COLO668 (cell line): ENCODE data around the gene INO80C.

ENCODE experiments used
- DNase-seq: peaks from one replicate; lab custom pipeline; 2025; ENCODE audit not compliant: unreplicated experiment; lab: John Stamatoyannopoulos, UW

Gene INO80C

DNA sequence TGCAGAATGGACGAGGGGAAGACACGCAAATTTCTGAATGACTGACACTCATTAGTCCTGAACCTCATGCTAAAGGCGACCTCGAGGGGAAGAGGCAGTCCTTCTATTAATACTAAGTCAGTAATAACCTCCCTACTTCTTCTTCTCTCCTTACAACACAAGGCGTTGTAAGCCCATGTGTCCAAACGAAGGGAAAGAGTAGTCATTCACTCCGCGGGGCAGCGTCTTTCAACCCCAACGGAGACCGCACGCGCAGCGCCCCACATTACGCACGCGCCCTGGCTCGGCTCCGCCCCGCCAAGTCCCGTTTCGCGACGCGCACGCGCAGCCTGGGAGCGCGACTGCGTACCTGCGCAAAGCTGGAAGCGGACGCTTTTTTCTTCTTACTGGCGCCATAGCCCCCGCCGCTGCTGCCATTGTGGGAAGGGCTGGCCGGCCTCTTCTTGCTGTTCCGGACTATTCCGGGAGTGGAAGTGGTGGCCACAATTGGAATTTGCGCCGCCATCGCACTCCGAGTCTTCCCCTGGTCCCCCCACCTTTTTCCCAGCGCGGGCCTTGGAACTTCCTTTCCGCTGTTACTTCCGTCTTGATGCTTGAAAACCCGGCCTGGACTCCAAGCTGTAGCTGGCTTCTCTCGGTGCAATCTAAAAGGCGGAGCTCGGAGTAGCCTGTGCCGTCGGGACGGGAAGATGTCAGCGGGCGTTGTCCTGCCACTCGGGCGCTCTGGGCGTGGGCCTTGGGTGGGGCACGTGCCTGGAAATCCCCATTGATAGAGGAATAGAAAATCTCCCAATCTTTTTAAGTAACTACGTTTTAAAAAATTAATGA lies at the start of gene INO80C:
INO80C (minus strand) TSS at position 591 of the 828 bp plus-strand sequence; CDS start at position 505, 86 bp downstream.
- DNase-seq: peak; percentile 98

DNA sequence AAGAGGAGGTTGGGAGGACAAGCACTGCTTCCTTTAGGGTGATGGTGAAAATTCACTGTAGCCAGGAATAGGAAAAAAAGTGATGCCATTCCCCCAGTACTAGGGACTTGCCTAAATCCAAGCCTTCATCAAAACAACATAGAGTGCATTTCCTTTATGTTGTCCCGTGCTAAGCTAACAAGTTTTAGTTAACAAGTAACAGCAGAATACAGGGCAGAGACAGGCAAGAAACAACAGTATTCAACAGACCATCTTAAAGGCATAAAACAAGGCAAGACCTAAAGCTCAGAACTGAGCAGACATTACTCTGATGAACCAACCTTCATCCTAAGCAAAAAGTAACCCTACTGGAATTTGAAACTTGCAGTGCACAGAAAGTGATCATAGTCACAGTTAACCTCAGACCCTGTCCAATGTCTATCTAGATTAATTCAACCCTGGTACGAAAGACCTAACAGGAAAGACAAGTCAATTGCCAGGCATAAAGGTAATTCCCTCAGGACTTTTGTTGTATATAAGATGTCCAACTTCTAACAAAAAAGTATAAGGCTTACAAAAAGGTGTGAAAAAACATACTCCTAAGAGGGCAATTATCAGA lies 49.3 kb upstream of the INO80C start:
- no peak for DNase-seq

GRCh38 chr18:35542356-35542755 lies 44.6 kb upstream of the INO80C start:
- no peak for DNase-seq

DNA sequence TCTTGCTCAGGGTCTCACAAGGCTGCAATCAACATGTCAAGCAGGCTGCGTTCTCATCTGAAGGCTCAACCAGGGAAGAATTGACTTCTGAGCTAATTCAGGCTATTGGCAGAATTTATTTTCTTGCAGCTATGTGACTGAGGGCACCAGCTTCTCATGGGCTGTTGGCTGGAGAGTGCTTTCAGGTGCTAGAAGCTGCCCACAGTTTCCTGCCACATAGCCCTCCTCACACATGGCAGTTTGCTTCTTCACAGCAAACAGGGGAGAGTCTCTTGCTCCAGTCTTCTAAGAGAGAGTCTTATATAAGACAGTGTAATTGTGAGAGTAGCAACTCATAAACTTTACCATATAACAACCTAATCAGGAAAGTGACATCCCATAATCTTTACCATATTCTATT lies 37.5 kb upstream of the INO80C start:
- no peak for DNase-seq

- DNase-seq: no peak
Observed at GRCh38 chr18:35533916-35534405, 36.2 kb upstream of the INO80C start.

- DNase-seq: no peak
Observed at GRCh38 chr18:35528749-35529274, 31.1 kb upstream of the INO80C start.

- DNase-seq: peak; percentile 31
Observed at GRCh38 chr18:35526495-35527059, 28.8 kb upstream of the INO80C start.

- DNase-seq: no peak
Observed at GRCh38 chr18:35525795-35526494, 28.2 kb upstream of the INO80C start.

DNA sequence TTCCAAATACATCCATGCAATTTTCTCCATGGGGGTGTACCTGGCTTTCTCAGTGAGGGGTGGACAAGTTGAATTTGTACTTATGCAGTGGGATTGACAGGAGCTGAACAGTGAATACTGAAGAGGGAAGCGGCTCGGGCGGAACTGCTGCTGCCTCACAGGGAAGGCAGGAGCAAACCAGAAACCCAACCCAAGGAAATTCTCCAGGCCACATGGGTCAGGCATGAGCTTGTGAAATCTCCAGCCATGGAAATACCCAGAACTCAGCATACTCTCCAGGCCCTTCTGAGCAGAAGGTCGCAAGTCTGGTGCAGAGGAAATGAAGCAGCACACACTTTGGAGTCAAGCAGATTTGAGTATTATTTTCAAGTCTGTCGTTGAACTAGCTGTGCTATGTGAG lies 26.5 kb upstream of the INO80C start:
- DNase-seq: no peak

- DNase-seq: peak; percentile 37
Observed at GRCh38 chr18:35522130-35522959, 24.6 kb upstream of the INO80C start.

DNA sequence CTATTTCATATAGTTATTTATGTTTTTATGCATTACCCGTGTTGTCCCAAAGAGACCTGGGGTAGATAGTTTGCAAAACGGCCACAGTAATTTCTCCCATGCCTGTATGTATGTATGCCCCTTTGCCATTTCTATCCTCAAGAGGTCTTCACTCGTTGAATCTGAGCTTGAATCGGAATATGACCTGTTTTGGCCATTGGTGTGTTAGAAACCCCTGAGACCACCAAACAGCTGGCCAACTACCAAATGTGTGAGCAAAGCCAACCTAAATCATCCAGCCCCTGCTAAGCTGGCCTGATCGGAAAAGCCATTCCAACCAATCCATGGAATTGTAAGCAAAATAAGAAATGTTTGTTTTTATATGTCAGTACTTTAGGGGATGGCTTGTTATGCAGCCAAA lies 23.4 kb upstream of the INO80C start:
- no peak for DNase-seq

DNA sequence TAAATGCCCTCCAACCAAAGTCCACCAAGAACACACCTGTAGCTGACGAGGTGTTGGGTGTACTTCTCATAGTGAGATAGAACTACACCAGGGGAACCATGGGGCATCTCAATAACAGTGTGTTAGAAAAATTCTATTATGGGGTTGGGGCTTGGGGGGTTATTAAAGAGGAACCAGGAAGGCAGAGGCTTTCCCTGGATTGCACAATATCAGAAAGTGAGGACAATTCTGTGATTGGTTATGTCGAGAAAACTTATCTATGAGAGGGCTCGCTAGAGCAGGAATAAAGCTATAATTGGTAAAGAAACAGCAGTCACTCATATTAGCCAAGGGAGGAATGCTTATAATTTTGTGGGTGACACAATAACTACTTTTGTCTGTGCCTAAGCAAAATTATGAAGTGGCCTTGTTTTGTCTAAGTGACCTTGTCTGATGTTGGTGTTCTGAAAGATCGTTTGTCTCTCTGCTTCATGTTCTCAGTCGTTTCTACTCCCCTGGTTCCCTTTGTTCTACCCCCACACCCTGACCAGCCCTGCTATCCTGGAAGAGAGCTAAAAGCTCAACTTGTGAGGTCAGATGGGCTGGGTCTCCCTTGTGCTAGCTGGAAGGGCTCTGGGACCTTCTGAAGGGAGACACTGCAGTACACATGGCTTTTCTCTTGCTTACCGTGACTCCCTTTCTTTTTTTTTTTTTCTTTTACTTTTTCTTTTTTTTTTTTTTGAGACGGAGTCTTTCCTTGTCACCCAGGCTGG lies 21.6 kb upstream of the INO80C start:
- no peak for DNase-seq

DNA sequence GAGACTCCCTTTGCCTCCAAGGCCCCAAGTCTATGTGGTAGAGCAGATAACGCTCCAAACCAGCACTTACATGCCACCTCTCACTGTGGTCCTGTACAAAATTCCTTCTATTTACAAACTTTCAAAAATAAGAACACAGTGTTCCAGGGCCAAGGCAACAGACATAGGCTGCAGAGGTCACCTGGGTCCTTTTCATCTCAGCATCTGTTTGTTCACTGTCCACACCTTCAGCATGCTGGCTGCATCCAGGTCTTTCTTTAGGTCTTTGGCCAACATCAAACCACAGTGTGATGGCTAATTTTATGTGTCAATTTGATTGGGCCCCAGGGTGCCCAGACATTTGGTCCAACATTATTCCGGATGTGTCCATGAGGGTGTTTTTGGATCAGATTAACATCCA lies 20.0 kb upstream of the INO80C start:
- DNase-seq: no peak

DNA sequence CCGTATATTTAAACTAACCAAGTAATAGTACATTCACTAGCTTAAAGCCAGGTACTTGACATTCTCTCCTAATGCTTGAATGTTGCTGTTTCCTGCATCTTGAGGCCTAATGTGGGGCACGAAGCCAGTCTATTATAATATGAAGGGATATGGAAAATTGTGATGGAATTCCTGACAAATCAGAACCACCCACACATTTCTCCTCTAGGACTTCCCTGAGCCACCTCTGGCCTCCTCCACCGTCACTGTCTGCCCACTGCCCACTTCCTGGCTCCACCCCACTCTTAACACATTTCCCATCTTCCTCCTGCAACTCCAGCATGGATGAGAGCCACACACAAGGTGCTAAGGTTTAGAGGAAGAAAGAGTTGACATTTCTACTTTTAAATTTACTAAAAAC lies 19.0 kb upstream of the INO80C start:
- no peak for DNase-seq

DNA sequence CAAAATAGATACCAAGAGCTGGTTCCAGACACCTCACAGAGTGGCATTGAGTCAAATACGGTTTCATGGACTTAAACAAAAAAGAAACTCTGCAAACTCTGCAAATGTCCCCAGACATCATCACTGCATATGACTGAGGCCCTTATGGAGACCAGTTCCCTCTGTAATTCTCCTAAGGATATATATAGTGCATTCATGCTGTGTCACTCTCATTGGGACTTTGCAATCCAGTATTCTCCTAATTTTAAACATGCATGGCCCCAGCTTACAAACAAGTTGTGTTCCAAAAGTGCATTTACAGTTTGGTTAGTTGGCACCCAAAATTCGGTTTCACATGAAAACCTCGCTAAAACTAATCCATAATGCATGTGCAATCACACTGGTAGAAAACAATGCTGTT lies 18.6 kb upstream of the INO80C start:
- DNase-seq: no peak

DNA sequence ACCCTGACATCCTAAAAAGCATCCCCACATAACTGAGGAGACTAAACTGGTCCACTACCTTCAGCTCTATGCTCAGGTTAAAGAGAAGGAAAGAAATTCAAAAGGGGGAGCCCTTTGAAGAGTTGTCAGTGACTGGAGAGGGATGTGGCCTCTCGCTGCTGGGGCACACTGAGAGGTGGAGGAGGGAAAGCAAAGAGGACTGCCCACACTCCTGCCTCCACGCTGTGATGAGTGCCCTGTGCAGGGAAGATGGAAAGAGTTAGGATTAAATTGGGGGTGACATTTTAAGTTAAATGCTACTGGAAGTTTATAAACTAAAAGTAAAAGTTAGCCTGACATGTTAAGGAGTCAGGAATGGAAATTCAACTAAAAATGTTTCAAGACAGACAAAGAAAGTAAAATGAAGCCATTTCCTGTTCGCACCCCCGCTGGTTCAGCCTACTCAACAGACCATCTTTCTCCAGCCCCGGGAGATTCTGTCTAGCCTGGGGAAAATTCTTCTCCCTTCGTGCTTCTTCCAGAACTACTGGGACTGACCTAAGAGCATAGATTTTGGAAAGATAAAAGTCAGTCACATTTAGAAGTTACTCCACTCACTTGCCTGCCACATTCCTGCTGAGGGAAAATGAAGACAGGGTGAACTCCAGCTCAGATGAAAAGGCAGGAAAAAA lies 17.8 kb upstream of the INO80C start:
- DNase-seq: no peak

DNA sequence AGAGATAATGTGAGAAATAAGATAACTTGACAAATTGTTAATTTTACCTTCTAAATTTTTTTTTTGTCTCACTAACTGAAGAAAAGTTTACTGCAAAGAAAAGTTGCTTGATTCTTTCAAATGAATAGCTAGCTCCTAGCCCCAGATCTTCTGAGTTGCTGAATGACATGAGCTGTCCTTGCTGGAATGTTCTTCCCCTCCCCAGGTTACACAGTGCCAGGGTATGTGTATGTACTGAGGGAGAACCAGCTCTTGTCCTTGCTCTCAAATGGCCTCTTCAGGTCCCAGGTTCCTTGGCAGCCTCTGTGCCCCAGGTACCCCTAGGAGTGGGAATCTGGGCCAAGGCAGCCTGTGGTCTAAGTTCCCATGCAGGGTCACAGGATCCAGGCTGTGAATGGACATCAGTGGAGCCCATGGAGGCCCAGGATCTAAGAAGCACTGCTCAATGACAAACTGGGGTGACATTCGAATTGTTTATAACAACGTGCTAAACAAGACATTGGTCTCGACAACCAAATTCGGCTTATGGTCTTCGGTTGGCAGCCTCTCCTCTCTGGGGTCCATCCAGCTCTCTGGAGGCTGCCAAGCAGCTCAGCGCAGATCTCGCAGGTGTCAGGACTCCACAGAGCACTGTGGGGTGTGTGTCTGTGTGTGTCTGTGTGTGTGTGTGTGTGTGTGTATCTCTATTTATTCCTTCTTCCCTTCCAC lies 17.1 kb upstream of the INO80C start:
- DNase-seq: no peak

DNA sequence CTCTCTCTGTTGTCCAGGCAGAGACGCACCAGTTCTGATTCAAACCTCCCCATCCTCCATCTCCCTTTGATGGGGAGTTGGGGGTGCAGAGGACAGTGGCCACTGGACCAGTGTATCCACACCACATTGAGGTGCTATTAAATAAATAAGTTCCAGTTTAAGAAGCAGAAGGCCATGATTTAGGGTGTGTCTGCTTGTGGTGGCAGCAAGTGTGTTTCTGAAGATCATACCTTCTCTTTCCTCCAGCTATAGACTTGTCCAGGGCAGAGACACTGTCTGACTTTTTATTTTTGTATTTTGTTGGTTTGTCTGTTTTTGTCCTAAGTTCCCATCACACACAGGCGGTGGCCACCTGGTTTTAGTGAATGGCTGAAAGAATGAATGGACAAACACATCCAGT lies 16.5 kb upstream of the INO80C start:
- no peak for DNase-seq
